ENCODE results near the gene SIK2.

Gene SIK2

GRCh38 chr11:111601979-111602864, at the start of gene SIK2:
Gene SIK2 (plus strand): TSS chr11:111602449. CDS start chr11:111602564, 115 bp downstream.
- DNase-seq (ENCODE audit: low read depth in 2 of 3, low spot score in 2 of 3), result peak; percentile 73 to 91 (median 73)

GRCh38 chr11:111554532-111554931, 47.7 kb upstream of the SIK2 start:
- no peak for DNase-seq (ENCODE audit: low read depth in 2 of 3, low spot score in 2 of 3)

DNA sequence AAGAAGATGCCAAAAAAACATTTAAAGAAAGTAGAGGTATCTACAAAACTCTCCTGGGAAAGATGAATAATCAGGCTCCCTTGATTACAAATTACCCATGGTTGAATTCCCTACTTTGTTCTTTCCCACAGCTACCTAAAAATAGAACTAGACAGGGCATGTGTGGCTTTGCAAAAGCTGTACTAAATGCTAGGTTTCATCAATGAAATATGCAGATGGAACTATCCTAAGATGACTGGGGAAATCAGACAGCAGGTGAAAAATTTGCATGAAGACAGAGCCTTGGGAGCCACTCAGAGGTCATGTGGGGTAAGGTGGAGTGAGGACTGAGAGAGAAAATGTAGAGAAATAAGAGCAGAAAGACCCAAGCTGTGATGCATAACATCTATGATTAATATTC, 47.0 kb upstream of the SIK2 start:
- no peak for DNase-seq (ENCODE audit: low read depth in 2 of 3, low spot score in 2 of 3)

- no peak for DNase-seq (ENCODE audit: low read depth in 2 of 3, low spot score in 2 of 3)
Measured at GRCh38 chr11:111557425-111558111, 44.7 kb upstream of the SIK2 start.

GRCh38 chr11:111559800-111560464, 42.3 kb upstream of the SIK2 start:
- no peak for DNase-seq (ENCODE audit: low read depth in 2 of 3, low spot score in 2 of 3)

DNA sequence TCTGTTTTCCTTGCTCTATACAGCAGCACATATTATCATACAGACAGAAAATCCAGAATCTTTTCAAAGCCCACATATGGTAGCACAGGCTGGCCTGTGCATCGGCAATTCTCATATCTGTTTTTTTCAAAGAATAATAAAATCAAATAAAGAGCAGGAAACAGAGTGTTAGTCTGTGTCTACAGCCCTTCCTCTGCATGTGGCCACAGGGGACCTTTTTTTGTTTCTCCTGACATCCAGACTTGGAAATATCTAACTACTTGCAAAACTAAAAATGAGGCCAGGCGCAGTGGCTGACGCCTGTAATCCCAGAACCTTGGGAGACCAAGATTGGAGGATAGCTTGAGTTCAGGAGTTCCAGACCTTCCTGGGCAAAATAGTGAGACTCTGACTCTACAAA, 41.4 kb upstream of the SIK2 start:
- DNase-seq (ENCODE audit: low read depth in 2 of 3, low spot score in 2 of 3), result no peak

DNA sequence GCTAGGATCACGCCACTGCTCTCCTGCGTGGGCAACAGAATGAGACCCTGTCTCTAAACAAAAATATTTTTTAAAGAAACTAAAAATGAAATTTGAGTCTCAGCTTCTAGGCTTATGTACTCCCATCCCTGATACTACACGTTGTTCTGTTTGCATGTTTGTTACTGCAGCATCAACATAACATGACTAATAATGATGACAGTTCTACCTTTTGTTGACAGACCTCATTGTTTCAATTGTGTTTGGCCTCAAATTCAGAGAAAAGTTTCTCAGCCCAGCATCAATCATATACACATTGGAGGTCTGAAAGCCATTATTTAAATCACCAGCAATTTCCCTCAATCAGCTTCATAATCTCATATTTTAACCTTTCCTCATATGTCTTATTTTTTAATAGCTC, 40.9 kb upstream of the SIK2 start:
- no peak for DNase-seq (ENCODE audit: low read depth in 2 of 3, low spot score in 2 of 3)

DNA sequence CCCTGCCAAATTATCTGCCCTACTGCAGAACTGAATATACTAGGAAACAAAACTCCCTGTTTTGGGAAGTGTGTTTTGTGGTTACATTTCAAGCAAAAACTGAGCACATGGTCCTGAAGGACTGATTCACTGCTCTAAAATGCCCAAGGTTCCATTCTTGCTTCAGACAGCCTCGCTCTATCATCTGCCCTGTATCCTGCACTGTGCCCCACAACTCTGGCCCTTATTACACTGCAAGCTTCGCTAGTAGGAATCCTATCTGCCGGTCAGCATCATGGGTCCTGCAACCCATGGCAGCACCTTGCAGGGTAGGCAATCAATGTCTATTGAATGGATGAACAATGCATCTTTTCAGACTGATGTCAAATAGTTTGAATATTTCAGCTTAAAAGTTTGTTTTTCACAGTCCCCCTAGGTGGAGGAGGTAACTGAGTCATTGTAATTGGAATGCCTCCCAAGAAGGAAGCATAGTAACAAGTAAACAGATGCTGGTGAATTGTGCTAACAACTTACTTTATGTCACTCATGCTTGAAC, 40.4 kb upstream of the SIK2 start:
- no peak for DNase-seq (ENCODE audit: low read depth in 2 of 3, low spot score in 2 of 3)

DNA sequence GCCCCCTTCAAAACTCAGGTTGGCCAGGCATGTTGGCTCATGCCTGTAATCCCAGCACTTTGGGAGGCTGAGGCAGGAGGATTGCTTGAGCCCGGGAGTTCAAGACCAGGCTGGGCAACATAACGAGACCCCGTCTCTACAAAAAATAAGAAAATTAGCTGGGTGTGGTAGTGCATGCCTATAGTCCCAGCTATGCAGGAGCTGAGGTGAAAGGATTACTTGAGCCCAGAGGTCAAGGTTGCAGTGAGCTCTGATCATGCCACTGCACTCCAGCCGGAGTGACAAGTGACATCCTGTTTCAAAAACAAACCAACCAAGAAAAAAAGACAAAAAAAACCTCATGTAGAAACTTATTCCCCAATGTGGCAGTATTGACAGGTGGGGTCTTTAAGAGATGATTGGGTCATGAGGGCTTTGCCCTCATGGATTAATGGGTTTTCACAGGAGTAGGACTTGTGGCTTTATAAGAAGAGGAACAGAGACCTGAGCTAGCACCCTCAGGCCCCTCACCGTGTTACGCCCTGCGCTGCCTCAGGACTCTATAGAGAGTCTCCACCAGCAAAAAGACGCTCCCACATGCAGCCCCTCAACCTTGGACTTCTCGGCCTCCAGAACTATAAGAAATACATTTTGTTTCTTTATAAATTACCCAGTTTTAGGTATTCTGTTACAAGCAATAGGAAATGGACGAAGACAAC, 39.4 kb upstream of the SIK2 start:
- DNase-seq (ENCODE audit: low read depth in 2 of 3, low spot score in 2 of 3), result no peak

DNA sequence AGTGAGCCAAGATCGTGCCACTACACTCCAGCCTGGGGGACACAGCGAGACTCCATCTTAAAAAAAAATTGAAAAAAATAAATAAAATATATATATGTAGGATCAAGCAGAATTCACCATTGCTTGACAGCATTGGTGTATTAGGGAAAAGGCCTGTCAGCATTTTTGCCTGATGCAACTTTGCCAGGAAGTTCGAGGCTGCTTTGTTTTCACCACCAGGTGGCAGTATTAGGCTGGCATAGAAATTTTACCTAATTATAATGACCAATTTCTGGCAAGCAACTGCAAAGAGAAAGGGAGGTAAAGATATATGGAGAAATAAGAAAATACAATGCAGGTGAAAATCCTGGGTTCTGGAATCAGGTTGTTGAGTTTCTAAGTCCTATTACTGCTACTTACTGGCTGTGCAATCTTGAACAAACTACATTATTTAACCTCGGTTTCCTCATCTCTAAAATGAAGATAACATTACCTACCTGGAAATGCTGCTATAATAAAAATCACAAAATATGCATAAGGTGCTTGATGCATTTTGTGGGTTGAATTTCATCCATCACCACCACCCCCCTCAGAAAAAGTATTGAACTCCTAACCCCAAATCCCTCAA, 37.0 kb upstream of the SIK2 start:
- DNase-seq (ENCODE audit: low read depth in 2 of 3, low spot score in 2 of 3), result peak in 1 of 3 experiments; percentile 35

DNA sequence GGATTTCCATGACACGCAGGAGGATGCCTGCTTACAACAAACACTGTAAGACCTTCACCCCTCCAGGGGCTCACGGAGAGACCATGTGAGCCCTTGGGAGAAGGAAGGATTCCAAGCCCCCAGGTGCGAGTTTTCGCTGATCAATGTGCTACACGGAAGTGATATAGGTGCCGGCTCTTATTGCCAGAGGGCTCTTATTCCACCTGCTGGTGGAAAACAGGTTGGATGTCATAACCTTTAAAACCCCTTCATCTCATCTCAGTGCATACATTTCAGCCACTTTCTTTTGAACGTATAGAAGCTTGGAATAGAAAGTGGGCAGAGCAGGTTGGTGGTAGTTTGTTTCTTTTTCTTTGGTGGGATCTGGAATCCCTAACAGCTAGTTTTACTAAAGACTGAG, 35.9 kb upstream of the SIK2 start:
- DNase-seq (ENCODE audit: low read depth in 2 of 3, low spot score in 2 of 3), result no peak

DNA sequence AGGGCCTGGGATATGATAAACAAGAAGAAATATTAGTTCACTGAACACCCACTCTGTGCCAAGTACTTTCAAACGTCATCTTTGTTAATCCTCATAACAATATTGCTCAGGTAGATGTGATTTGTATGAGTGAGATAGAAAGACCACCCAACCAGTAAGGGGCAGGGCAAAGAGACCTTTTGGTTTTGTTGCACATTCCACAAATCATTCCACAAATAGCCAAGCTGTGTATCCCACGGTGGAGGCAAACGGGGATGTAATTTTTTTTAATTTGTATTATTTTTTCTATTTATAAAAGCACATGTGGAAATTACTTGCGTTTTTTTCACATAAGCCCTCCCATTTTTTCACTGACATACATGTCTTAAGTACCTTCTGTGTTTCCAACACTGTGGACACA, 32.8 kb upstream of the SIK2 start:
- DNase-seq (ENCODE audit: low read depth in 2 of 3, low spot score in 2 of 3), result no peak

GRCh38 chr11:111570796-111571195, 31.5 kb upstream of the SIK2 start:
- DNase-seq (ENCODE audit: low read depth in 2 of 3, low spot score in 2 of 3), result no peak

DNA sequence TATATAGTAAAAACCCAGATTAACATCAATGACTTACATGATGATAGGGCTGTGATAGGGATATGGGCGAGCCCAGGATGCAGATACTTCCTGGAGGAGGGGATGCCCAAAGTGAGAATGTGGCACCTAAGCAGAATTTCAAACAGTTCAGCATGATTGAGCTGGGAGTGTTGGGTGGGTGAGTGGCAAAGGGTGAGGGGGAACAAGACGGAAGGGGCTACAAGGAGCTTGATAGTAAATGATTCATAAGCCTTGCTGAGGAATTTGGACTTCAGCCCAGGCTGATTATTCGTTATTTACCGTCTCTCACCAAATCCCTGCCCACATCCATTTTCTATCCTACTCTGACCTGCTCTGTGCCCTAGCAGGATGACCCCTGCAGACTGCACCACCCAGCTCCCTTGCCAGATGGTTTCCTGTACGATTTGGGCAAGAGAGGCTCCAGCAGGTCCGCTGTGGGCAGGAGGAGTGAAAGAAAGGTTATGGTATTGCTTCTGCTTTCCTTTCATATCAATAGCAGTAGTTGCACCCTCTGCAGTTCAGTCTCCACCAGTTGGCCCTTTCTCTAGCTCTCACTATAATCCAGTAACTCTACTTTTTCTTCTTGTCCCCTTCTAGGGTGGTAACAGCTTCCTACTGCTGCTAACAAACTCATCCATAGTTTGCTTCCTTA, 30.3 kb upstream of the SIK2 start:
- DNase-seq (ENCODE audit: low read depth in 2 of 3, low spot score in 2 of 3), result no peak

DNA sequence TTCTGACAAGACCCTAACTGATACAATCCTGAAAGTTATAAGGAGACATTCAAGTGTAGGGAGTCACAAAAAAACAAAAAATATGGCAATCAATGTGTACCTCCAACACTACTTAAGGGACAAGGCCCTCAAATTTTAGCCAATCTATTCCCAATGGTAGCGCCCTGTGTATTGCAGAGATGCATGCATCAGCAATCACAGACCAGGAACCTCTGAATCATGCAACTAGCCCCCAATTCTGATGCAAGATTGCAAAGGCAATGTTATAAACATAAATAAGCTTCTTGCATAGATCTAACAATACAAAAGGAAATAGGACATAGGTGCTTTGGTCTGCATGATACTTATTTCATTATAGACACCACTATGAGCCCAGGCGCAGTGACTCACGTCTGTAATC, 29.7 kb upstream of the SIK2 start:
- DNase-seq (ENCODE audit: low read depth in 2 of 3, low spot score in 2 of 3), result no peak

DNA sequence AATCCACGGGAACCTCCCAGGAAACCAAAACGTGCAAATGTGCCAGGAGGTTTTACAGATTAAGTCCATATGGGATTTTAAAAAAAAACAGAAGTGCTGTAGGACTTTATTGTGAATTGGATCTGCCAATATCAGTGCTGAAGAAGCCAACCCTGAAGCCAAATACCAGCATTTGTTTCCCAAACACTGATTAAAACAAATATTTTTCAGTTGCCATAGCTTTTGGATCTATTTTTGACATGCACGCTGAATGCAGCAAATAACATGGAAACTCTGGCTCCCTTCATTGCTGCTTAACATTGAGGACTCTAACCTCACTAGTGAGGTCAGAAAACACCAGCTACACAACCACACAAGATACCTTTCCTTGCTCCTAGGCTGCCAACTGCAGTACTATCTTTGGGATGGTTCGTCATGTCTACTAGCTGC, 28.4 kb upstream of the SIK2 start:
- DNase-seq (ENCODE audit: low read depth in 2 of 3, low spot score in 2 of 3), result no peak

DNA sequence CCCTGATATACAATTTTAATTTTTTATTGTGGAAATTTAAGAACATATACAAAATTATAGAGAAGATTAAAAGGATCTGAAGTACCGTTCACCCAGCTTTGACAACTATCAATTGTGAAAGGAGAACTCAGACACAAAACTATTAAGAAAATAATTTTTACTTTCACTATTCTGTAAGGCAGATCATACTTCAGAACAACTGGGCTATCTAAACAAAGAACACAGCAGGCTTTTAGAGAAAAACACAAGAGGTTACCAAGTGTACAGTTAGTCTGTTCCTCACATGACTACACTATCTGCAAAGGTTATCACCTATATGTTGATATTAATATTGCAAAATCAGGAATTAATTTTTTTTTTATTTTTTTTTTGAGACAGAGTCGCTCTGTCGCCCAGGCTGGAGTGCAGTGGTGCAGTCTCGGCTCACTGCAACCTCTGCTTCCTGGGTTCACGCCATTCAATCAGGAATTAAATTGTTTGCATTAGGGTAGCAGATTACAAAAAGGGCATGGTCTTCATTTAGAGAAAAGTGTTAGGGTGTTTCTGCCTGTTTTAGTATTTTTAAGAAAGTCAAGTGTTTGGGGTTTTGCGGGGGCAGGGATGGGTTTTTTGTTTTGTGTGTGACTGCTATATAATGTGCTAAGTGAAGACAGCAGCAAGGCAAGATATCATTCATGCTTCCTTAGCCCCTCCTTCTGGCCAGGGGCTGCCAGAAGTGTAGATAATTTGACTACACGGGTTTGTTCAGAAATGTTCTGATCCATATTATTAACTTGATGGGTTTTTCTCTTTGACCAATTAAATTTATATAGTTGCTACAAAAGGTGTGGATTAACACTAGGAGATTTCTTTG, 27.6 kb upstream of the SIK2 start:
- DNase-seq (ENCODE audit: low read depth in 2 of 3, low spot score in 2 of 3), result no peak

DNA sequence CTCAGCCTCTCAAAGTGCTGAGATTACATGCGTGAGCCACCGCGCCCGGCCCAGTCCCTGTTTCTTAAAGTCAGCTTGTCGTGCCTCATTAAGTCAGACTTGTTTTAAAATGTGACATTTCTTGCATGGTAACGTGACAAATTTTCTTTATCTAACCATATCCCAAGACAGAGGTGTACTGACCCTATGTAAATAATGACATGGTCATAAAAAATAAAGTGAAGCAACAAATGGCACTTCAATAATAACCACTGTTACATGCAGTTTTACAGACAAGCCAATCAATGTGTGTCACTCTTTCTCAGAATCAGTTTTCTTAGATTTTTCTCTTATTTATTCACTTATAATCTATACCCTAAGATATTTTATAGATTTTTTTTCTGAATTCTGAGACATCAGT, 26.5 kb upstream of the SIK2 start:
- DNase-seq (ENCODE audit: low read depth in 2 of 3, low spot score in 2 of 3), result no peak

GRCh38 chr11:111577821-111578220, 24.4 kb upstream of the SIK2 start:
- DNase-seq (ENCODE audit: low read depth in 2 of 3, low spot score in 2 of 3), result no peak
